Dermis blood vessel endothelial cell (primary cell): Measurements from ENCODE around the gene FHIP1B. TPM values are rescaled to one million over a fixed set of nuclear protein-coding genes. Genes with fewer than 3 reads are reported as not detected.

Experiments used
- DNase-seq: peaks from one replicate; pipeline ENCODE4 v3.0.0; 2010
- total RNA-seq: library from RNA; depleted of rRNA; stranded (reverse); fragments of >200 nt; gene quantifications from 2 replicates; pipeline ENCODE4 v1.2.3, GENCODE V29; 2014

The FHIP1B gene
- total RNA-seq, 1 donor from 2014 or later: 15.1 TPM

DNA sequence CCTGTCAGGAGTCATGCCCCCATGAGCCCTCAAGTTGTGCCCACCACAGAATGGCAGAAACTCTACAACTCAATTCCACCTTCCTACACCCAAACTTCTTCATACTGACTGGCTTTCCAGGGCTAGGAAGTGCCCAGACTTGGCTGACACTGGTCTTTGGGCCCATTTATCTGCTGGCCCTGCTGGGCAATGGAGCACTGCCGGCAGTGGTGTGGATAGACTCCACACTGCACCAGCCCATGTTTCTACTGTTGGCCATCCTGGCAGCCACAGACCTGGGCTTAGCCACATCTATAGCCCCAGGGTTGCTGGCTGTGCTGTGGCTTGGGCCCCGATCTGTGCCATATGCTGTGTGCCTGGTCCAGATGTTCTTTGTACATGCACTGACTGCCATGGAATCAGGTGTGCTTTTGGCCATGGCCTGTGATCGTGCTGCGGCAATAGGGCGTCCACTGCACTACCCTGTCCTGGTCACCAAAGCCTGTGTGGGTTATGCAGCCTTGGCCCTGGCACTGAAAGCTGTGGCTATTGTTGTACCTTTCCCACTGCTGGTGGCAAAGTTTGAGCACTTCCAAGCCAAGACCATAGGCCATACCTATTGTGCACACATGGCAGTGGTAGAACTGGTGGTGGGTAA lies 35.1 kb downstream of the FHIP1B start, which contains the start of gene OR52W1:
Gene OR52W1 (plus strand): TSS at position 51 of the 637 bp plus-strand sequence. CDS start 0 bp downstream, at position 51.
- DNase-seq: no peak

DNA sequence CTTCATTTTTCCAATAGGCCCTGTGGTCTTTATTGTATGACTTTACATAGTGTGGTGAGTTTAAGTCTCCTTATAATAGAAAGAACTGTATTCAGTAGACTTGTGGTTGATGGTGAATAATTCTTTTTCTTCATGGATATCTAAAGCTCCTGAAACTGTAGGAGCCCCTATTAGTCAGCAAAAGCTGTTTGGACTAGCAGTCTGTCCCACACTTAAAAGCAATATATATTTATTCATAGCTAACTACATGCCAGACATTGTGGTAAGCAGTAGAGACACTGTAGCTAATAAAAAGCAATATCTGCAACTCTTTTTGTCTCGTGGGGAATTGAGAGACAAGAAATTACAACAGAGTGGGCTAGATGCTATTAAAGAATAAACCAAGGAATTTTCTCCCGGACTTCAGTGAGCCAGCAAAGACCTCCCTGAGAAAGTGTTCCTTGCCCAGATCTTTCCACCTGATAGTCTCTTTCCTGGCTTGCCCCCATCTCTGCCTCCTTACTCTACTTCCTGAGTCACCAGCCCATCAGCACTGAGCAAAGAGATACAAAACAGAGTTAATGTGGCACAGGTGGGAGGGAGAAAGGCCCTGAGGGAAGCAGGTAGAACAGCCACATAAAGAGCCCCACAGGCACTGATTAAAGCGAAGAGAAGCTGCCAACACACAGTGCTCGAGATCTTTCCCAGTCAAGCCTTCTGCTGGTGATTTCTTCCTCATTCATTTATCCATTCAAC lies 36.8 kb downstream of the FHIP1B start:
- DNase-seq: no peak

DNA sequence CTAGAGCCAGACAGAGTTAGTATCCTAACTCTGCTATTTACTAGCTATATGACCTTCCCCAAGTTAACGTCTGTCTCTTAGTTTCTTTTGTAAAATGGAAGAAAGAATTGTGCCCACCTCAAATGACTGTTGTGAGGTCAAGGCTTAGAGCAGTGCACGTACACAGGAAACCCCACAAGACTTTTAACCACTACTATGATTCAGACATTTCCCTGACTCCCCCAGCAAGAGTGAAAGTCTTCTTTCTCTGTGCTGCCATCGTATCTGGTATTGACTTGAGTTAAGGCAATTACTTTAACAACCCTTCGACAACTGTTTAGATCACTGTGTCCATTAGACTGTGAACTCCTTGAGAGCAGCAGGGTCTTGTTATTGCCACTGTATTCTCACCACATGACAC lies 38.0 kb downstream of the FHIP1B start:
- no peak for DNase-seq

DNA sequence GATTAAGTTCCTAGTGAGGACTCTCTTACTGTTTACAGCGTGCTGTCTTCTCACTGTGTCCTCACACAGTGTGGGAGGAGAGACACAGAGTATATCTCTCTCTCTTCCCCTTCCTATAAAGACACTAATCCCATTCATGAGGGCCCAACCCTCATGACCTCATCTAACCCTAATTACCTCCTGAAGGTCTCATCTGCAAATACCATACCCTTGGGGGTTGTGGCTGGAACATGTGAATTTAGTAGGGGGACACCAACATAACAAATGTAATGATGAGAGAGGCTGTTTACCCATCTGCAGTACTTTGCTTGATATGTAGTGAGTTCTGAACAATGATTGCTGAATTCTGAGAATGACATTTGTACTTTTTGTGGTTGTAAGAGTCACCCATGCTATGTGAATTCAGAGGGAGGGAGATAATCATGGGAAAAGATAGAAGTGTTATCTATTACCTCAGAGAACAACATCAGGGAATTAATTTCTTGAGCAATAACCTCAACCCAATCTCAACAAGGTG lies 40.3 kb downstream of the FHIP1B start:
- DNase-seq: no peak

DNA sequence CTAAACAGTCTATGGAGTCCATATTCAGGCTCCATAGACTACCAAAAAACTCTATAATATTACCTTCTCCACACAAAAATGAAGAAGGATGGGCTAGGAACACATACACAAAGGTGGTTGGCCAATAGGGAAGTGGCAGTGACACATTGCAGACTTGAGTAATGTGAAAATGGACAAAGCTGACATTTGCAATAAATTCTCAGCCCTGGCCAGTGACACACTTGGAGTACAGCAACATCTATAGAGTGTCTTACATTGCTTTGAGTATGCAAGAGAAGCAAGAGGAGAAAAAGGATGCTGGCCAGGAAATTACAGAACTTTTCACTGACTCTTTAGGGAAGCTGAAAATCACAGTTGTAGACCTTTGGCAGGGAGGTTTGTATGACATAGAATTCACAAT lies 42.7 kb downstream of the FHIP1B start:
- DNase-seq: no peak

DNA sequence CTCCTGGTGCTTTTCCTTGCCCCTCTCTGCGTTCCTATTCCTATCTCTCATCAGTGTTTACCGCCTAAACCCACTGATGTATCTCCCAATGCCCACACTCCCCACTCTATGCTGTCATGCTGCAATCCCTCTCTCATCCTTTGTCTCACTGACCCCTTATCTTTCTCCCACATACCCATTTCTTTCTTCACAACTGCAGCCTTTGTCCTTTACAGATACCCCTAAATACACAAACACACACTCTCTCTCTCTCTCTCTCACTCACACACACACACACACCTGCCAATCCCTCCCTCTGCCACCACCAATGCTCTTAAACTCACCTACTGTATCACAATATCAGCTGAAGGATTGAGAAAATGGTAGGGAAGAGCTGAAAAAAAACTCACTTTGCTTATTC lies 59.0 kb downstream of the FHIP1B start:
- no peak for DNase-seq

DNA sequence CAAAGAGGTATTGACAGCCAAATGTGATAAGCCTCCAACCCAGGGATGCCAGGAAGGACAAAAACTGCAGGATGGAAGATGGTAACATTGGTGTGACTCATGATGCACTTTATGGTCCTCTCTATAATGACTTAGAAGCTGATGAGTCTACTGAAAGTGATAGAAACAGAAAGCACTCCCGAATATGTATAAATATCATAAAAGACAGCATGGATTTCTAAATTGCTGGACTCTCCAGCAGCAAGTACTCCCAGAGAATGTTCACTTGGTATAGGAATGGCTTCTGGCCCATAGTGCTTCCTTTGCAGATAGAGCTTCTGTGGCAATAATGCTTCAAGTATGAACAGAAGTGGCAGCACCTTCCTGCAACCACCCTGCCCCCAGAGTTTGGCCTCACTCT lies 64.2 kb downstream of the FHIP1B start, which contains the start of gene OR52B2:
Gene OR52B2 (minus strand): TSS at position 101 of the 400 bp plus-strand sequence. CDS start 0 bp downstream, at position 101.
- no peak for DNase-seq

Other genes starting within 250 kb of the FHIP1B start
- gene OR52L1, start 247.7 kb downstream of the FHIP1B start, total RNA-seq: not detected in 2 replicates
- not detected in 2 replicates for gene OR56A4, start 227.7 kb downstream of the FHIP1B start, total RNA-seq
- 0.14 TPM in 1 of 2 replicates, not detected in the other for gene OR56A1, start 203.9 kb downstream of the FHIP1B start, total RNA-seq
- gene OR56B4, start 127.0 kb downstream of the FHIP1B start, total RNA-seq: not detected in 2 replicates
- gene OR52B2, start 64.3 kb downstream of the FHIP1B start, total RNA-seq: 0.09 TPM in 1 of 2 replicates, not detected in the other
- gene OR52W1, start 35.4 kb downstream of the FHIP1B start, total RNA-seq: not detected in 2 replicates
- not detected in 2 replicates for gene C11orf42, start 29.1 kb downstream of the FHIP1B start, total RNA-seq
- gene CNGA4, start 4.5 kb upstream of the FHIP1B start, total RNA-seq: 0.09 TPM in 1 of 2 replicates, not detected in the other
- not detected in 2 replicates for gene CCKBR, start 25.2 kb upstream of the FHIP1B start, total RNA-seq
- gene CAVIN3, start 85.9 kb upstream of the FHIP1B start, total RNA-seq: 201 and 220 TPM in 2 replicates
- 25.2 and 27.6 TPM in 2 replicates for gene SMPD1, start 155.8 kb upstream of the FHIP1B start, total RNA-seq
- 43.9 and 52.9 TPM in 2 replicates for gene APBB1, start 184.5 kb upstream of the FHIP1B start, total RNA-seq
- gene HPX, start 206.4 kb upstream of the FHIP1B start, total RNA-seq: 0.19 and 0.51 TPM in 2 replicates
- gene TRIM3, start 239.3 kb upstream of the FHIP1B start, total RNA-seq: 18.4 and 19.8 TPM in 2 replicates
- 46.6 and 47.0 TPM in 2 replicates for gene ARFIP2, start 246.7 kb upstream of the FHIP1B start, total RNA-seq
- 26.4 and 32.5 TPM in 2 replicates for gene TIMM10B, start 246.9 kb upstream of the FHIP1B start, total RNA-seq